HepG2 (cell line): ENCODE data around the gene AMDHD1. TPM values are rescaled to one million over a fixed set of nuclear protein-coding genes. Genes with fewer than 3 reads are reported as not detected.

Source experiments
- BORCS8-MEF2B ChIP-seq: sonication (generic); formaldehyde crosslinking; IDR thresholded peaks from 2 replicates; pipeline ENCODE4 v1.8.0; 2022; ENCODE audit warnings: mild to moderate bottlenecking, missing genetic modification reagents
- CHCHD3 ChIP-seq: sonication (generic); formaldehyde crosslinking; IDR thresholded peaks from 2 replicates; pipeline ENCODE4 v1.8.0; 2022; ENCODE audit warnings: mild to moderate bottlenecking, missing genetic modification reagents, moderate library complexity
- PHF8 ChIP-seq: sonication (generic); formaldehyde crosslinking; IDR thresholded peaks from 2 replicates; pipeline ENCODE4 v1.5.0; 2020; ENCODE audit warnings: missing genetic modification reagents
- POLR2G ChIP-seq: fragments of 200-400 bp; formaldehyde crosslinking; IDR thresholded peaks from 2 replicates; pipeline ENCODE4 v1.6.1; 2018; ENCODE audit warnings: mild to moderate bottlenecking, low read depth, low read length, moderate library complexity
- SAFB2 ChIP-seq: sonication (generic); formaldehyde crosslinking; IDR thresholded peaks from 2 replicates; pipeline ENCODE4 v1.5.1; 2020; ENCODE audit warnings: missing genetic modification reagents, low read depth, mild to moderate bottlenecking, borderline replicate concordance
- ZNF547 ChIP-seq: sonication (generic); formaldehyde crosslinking; IDR thresholded peaks from 2 replicates; pipeline ENCODE4 v1.5.1; 2020; ENCODE audit warnings: mild to moderate bottlenecking, missing genetic modification reagents
- ZNF556 ChIP-seq: sonication (generic); formaldehyde crosslinking; IDR thresholded peaks from 2 replicates; pipeline ENCODE4 v1.4.0; 2020; ENCODE audit warnings: mild to moderate bottlenecking, missing genetic modification reagents, borderline replicate concordance
- ZNF790 ChIP-seq: sonication (generic); formaldehyde crosslinking; IDR thresholded peaks from 2 replicates; pipeline ENCODE4 v1.8.0; 2022; ENCODE audit warnings: missing genetic modification reagents, mild to moderate bottlenecking, borderline replicate concordance
- polyA plus RNA-seq, 8 experiments: library from polyadenylated mRNA; depleted of rRNA in 3 of 8; stranded (reverse) in 7 of 8; unstranded in 1 of 8; fragments of >200 nt; fragmentation: Illumina TruSeq in 4 of 8; extraction: Trizol in 4 of 8; gene quantifications; 2 replicates each; pipeline versions ENCODE4 v1.2.1 to v1.2.3, GENCODE V29; 2011 to 2016; ENCODE audit warnings: low read depth in 4 of 8, missing spikeins in 1 of 8, mixed read lengths in 1 of 8; ENCODE audit not compliant: insufficient read depth in 1 of 8
- total RNA-seq, 5 experiments: library from RNA; depleted of rRNA; stranded (reverse); fragments of >200 nt; fragmentation: Illumina TruSeq; extraction: Trizol; gene quantifications; 2 replicates each; pipeline ENCODE4 v1.2.3, GENCODE V29; 2016; ENCODE audit warnings: low read depth in 1 of 5
- TF ChIP-seq, protein P1 (sequence below): sonication (generic); formaldehyde crosslinking; conservative IDR thresholded peaks from 2 replicates; pipeline ENCODE4 v1.8.0; 2022; ENCODE audit warnings: mild to moderate bottlenecking, moderate library complexity, missing genetic modification reagents
- TF ChIP-seq, protein P2 (sequence below): sonication (generic); formaldehyde crosslinking; IDR thresholded peaks from 2 replicates; pipeline ENCODE4 v1.4.0; 2020; ENCODE audit warnings: missing genetic modification reagents
- TF ChIP-seq, protein P3 (sequence below): sonication (generic); formaldehyde crosslinking; IDR thresholded peaks from 2 replicates; pipeline ENCODE4 v1.5.0; 2020; ENCODE audit warnings: mild to moderate bottlenecking, missing genetic modification reagents, borderline replicate concordance
- TF ChIP-seq, protein P4 (sequence below), 2 experiments: fragments of 450-650 bp in 1 of 2; sonication (generic) in 1 of 2; formaldehyde crosslinking; IDR thresholded peaks; 2 replicates each; pipeline versions ENCODE4 v1.5.0 to v1.8.0; 2020 to 2022; ENCODE audit warnings: mild to moderate bottlenecking in 1 of 2, missing genetic modification reagents in 1 of 2

Gene AMDHD1
- total and polyA plus RNA-seq, 2 of the 13 experiments (the other 11 are each of a cell fraction or from before 2014, with no cell fraction given), result 6.5 to 29.6 TPM

DNA sequence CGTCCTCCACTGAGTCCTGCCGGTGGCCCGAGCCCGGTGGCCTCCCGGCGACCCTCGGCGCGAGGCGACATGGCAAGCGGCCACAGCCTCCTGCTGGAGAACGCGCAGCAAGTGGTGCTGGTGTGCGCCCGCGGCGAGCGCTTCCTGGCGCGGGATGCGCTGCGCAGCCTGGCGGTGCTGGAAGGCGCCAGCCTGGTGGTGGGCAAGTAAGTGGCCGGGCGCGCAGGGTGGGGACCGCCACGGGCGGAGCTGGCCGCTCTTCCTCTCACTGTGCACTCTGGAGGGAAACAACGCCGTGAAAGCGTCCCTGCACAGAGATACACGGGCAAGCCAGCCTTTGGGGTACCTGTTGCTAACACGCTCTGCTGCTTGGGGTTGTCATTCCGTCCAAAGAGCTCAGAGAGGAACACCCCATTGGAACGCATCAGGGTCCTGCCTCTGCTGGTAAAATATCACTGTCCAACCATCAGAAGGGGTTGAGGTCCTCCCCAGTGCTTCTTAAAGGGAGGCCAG lies at the start of gene AMDHD1 (continued):
- TF ChIP-seq, protein P1, sequence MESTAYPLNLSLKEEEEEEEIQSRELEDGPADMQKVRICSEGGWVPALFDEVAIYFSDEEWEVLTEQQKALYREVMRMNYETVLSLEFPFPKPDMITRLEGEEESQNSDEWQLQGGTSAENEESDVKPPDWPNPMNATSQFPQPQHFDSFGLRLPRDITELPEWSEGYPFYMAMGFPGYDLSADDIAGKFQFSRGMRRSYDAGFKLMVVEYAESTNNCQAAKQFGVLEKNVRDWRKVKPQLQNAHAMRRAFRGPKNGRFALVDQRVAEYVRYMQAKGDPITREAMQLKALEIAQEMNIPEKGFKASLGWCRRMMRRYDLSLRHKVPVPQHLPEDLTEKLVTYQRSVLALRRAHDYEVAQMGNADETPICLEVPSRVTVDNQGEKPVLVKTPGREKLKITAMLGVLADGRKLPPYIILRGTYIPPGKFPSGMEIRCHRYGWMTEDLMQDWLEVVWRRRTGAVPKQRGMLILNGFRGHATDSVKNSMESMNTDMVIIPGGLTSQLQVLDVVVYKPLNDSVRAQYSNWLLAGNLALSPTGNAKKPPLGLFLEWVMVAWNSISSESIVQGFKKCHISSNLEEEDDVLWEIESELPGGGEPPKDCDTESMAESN, result 0 out of 2 replicates have a peak, but pooled peaks have one; percentile 57
- TF ChIP-seq BORCS8-MEF2B (CRISPR knock-in tag) (0 out of 2 replicates have a peak, but pooled peaks have one; percentile 1), ZNF790 (CRISPR knock-in tag) (no peak; the same call in 1 of the 2 replicates), PHF8 (CRISPR knock-in tag) (peak; percentile 49), POLR2G (peak; percentile 63), CHCHD3 (CRISPR knock-in tag) (no peak), ZNF556 (CRISPR knock-in tag) (0 out of 2 replicates have a peak, but pooled peaks have one; percentile 3), SAFB2 (CRISPR knock-in tag) (0 out of 2 replicates have a peak, but pooled peaks have one; percentile 59), ZNF547 (CRISPR knock-in tag) (no peak)
- TF ChIP-seq, protein P2, sequence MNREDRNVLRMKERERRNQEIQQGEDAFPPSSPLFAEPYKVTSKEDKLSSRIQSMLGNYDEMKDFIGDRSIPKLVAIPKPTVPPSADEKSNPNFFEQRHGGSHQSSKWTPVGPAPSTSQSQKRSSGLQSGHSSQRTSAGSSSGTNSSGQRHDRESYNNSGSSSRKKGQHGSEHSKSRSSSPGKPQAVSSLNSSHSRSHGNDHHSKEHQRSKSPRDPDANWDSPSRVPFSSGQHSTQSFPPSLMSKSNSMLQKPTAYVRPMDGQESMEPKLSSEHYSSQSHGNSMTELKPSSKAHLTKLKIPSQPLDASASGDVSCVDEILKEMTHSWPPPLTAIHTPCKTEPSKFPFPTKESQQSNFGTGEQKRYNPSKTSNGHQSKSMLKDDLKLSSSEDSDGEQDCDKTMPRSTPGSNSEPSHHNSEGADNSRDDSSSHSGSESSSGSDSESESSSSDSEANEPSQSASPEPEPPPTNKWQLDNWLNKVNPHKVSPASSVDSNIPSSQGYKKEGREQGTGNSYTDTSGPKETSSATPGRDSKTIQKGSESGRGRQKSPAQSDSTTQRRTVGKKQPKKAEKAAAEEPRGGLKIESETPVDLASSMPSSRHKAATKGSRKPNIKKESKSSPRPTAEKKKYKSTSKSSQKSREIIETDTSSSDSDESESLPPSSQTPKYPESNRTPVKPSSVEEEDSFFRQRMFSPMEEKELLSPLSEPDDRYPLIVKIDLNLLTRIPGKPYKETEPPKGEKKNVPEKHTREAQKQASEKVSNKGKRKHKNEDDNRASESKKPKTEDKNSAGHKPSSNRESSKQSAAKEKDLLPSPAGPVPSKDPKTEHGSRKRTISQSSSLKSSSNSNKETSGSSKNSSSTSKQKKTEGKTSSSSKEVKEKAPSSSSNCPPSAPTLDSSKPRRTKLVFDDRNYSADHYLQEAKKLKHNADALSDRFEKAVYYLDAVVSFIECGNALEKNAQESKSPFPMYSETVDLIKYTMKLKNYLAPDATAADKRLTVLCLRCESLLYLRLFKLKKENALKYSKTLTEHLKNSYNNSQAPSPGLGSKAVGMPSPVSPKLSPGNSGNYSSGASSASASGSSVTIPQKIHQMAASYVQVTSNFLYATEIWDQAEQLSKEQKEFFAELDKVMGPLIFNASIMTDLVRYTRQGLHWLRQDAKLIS (CRISPR knock-in tag), result 0 out of 2 replicates have a peak, but pooled peaks have one; percentile 47
- TF ChIP-seq, protein P3, sequence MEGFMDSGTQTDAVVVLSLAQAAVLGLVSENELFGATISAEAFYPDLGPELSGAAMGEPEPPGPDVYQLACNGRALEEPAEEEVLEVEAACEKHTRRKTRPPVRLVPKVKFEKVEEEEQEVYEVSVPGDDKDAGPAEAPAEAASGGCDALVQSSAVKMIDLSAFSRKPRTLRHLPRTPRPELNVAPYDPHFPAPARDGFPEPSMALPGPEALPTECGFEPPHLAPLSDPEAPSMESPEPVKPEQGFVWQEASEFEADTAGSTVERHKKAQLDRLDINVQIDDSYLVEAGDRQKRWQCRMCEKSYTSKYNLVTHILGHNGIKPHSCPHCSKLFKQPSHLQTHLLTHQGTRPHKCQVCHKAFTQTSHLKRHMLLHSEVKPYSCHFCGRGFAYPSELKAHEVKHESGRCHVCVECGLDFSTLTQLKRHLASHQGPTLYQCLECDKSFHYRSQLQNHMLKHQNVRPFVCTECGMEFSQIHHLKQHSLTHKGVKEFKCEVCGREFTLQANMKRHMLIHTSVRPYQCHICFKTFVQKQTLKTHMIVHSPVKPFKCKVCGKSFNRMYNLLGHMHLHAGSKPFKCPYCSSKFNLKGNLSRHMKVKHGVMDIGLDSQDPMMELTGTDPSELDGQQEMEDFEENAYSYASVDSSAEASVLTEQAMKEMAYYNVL (CRISPR knock-in tag), result no peak
- TF ChIP-seq, protein P4, sequence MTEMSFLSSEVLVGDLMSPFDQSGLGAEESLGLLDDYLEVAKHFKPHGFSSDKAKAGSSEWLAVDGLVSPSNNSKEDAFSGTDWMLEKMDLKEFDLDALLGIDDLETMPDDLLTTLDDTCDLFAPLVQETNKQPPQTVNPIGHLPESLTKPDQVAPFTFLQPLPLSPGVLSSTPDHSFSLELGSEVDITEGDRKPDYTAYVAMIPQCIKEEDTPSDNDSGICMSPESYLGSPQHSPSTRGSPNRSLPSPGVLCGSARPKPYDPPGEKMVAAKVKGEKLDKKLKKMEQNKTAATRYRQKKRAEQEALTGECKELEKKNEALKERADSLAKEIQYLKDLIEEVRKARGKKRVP (CRISPR knock-in tag; IDR thresholded peaks at IDR 0.05), result 0 out of 4 replicates have a peak, but pooled peaks of 1 of the 2 experiments have one; percentile 42
